Activated CD4-positive, alpha-beta T cell treated with anti-CD3 and anti-CD28 coated beads for 36 hours (primary cell): ENCODE measurements around the gene KLC1. TPM values are rescaled to one million over a fixed set of nuclear protein-coding genes. Genes with fewer than 3 reads are reported as not detected.
A peak's percentile ranks its signal among the peaks of the same experiment; 100 is the strongest.

Experiments
- ATAC-seq: fragments of 200-7000 bp; cut with Tn5 transposase; one replicate; pipeline ENCODE4 v1.10.0; 2021; ENCODE audit warnings: mild to moderate bottlenecking, moderate library complexity
- CTCF ChIA-PET: fragments of 350-600 bp; sonication (Branson Sonifier 250); formaldehyde crosslinking; loops from one replicate; lab custom pipeline; 2021; ENCODE audit warnings: antibody characterized with exemption; lab: Charles Lee
- POLR2A ChIA-PET: fragments of 350-600 bp; sonication (Branson Sonifier 250); formaldehyde crosslinking; loops from one replicate; lab custom pipeline; 2021; ENCODE audit warnings: antibody characterized with exemption, inconsistent platforms; lab: Charles Lee
- DNase-seq: peaks from one replicate; pipeline ENCODE4 v3.0.0-alpha.2; 2020
- H3K27ac Mint-ChIP-seq: one replicate; pipeline ENCODE4 v1.8.0; 2021; ENCODE audit warnings: mixed read lengths
- H3K27me3 Mint-ChIP-seq: one replicate; pipeline ENCODE4 v1.8.0; 2021; ENCODE audit warnings: mixed read lengths
- H3K36me3 Mint-ChIP-seq: one replicate; pipeline ENCODE4 v1.8.0; 2021; ENCODE audit warnings: low read depth, mixed read lengths
- H3K4me1 Mint-ChIP-seq: one replicate; pipeline ENCODE4 v1.8.0; 2021; ENCODE audit warnings: mixed read lengths
- H3K4me3 Mint-ChIP-seq: one replicate; pipeline ENCODE4 v1.8.0; 2021; ENCODE audit warnings: mild to moderate bottlenecking, moderate library complexity, mixed read lengths
- H3K9me3 Mint-ChIP-seq: one replicate; pipeline ENCODE4 v1.8.0; 2021; ENCODE audit warnings: low read depth, mixed read lengths
- intact Hi-C, 2 experiments: fragments of 100-400 bp; cut with DNase I in 1 of 2; cut with micrococcal nuclease in 1 of 2; formaldehyde crosslinking; loops; one replicate each; pipeline versions ENCODE4 v1.14.2 to v1.15.1; 2022 to 2024; cut with DNase I, micrococcal nuclease
- total RNA-seq, 2 experiments: library from RNA; stranded (reverse); gene quantifications; one replicate each; pipeline ENCODE4 v1.2.3, GENCODE V29; 2021

Gene KLC1
- total RNA-seq, 2 experiments from 2014 or later: 97.4 to 113 TPM

GRCh38 chr14:103626146-103626850 is 2.7 kb upstream of the KLC1 start:
- ATAC-seq (no peak), DNase-seq (no peak)
- CTCF ChIA-PET: no interaction called here
- peaks cover 25% of the 10 kb centered on the region for H3K4me1 Mint-ChIP-seq
- H3K9me3 Mint-ChIP-seq: no peaks in the 10 kb centered on the region
- POLR2A ChIA-PET: no interaction called here
- peaks cover 4% of the 10 kb centered on the region for H3K36me3 Mint-ChIP-seq
- no peak overlapping the region for H3K4me3 Mint-ChIP-seq
- H3K27ac Mint-ChIP-seq: no peak overlapping the region
- intact Hi-C loops: no loop called here
- no peaks in the 10 kb centered on the region for H3K27me3 Mint-ChIP-seq

DNA sequence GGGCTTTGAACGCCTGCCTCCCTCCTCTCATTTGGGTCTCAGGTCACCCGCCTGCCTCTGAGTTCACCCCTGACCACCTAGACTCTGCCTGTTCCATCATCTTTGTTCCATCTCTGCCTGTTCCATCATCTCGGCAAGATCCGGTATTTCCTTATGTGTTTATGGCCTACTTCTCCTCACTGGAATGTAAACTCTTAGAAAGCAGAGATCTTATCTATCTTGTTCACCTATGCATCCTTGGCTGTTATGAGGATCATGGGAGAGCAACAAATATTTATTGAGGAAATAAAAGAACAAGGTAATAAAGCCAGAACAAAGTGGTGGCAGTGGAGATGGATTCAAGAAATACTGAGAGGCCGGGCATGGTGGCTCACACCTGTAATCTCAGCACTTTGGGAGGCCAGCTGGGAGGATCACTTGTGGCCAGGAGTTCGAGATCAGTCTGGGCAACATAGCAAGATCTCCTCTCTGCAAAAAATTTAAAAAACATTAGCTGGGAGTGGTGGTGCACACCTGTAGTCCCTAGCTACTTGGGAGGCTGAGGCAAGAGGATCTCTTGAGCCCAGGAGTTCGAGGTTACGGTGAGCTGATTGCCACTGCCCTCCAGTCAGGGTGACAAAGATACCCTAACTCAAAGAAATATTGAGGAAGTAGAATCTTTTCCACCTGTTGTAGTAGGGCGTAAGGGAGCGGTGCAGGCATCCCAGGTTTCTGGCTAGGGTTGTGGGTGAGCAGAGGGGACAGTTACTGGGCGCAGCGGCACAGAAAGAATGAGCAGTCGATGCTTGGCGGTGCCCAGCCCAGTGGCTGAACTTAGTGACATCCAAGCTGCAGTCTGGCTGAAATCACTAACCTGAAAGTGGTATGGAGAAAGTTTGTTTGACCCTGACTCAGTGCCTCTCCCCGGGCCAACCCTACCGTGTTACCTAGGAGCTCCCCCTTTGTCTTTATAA is 1.7 kb upstream of the KLC1 start:
- POLR2A ChIA-PET: no interaction called here
- no peaks in the 10 kb centered on the region for H3K27me3 Mint-ChIP-seq
- H3K36me3 Mint-ChIP-seq: peaks cover 4% of the 10 kb centered on the region
- H3K9me3 Mint-ChIP-seq: no peaks in the 10 kb centered on the region
- DNase-seq (no peak), ATAC-seq (no peak)
- H3K4me3 Mint-ChIP-seq: peak overlapping the region; percentile 87
- H3K27ac Mint-ChIP-seq: no peak overlapping the region
- CTCF ChIA-PET: interaction anchor here (0.6 kb wide), 1 partner anchor 89 kb away, joined by 3 read pairs; no protein-coding TSS in a partner anchor
- H3K4me1 Mint-ChIP-seq: peaks cover 25% of the 10 kb centered on the region
- intact Hi-C loops: loop anchor here (2.0 kb wide), 3 partner anchors 87 to 1863 kb away; partner anchors contain the start of genes SIVA1 (in 1 of the 2), TEDC1 (in 1 of the 2), XRCC3 (in 1 of the 2) and ZFYVE21 (in 1 of the 2)

DNA sequence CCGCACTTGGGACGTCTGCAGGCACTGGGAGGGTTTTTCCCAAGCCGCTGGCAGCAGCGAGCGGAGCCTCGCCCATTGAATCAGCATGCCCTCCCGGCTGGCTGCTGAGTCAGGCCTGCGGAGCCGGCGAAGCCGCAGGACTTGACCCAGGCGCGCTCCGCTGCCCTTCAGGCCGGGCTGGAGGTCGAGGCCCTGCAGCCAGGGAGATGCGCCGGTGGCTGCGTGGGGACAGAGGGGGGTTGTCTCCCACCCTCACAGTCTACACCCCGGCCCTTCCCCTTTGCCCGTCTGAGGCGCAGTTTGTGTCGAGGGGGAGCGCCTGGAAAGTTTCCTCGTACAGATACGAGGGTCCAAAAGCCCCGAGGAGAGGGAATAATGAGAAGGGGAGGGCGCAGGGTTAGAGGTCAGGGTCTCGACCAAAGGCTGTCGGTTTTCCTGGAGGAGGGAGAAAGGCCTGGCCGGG is 759 bp upstream of the KLC1 start:
- H3K9me3 Mint-ChIP-seq: no peaks in the 10 kb centered on the region
- DNase-seq (peak; percentile 63), ATAC-seq (no peak)
- ChIA-PET CTCF (interaction anchor here (0.8 kb wide), 1 partner anchor 109 kb away, joined by 3 read pairs; no protein-coding TSS in a partner anchor), POLR2A (no interaction called here)
- H3K36me3 Mint-ChIP-seq: peaks cover 4% of the 10 kb centered on the region
- intact Hi-C loops: loop anchor here (2.0 kb wide), 3 partner anchors 87 to 1863 kb away; partner anchors contain the start of genes SIVA1 (in 1 of the 2), TEDC1 (in 1 of the 2), XRCC3 (in 1 of the 2) and ZFYVE21 (in 1 of the 2)
- H3K27me3 Mint-ChIP-seq: no peaks in the 10 kb centered on the region
- peak overlapping the region; percentile 81 for H3K27ac Mint-ChIP-seq
- H3K4me1 Mint-ChIP-seq: peaks cover 31% of the 10 kb centered on the region
- H3K4me3 Mint-ChIP-seq: peak overlapping the region; percentile 87

GRCh38 chr14:103629503-103630121 is 601 bp downstream of the KLC1 start:
- Mint-ChIP-seq H3K27ac (peak overlapping the region; percentile 38), H3K4me1 (peaks cover 35% of the 10 kb centered on the region), H3K27me3 (no peaks in the 10 kb centered on the region), H3K36me3 (peaks cover 11% of the 10 kb centered on the region), H3K4me3 (peak overlapping the region; percentile 87), H3K9me3 (no peaks in the 10 kb centered on the region)
- intact Hi-C loops: loop anchor here (1.0 to 2.0 kb wide), 10 partner anchors 67 to 1861 kb away; partner anchors contain the start of genes BAG5 (in 2 of the 2), COA8 (in 2 of the 2), XRCC3 (in 2 of the 2) and ZFYVE21 (in 2 of the 2)
- ChIA-PET POLR2A (no interaction called here), CTCF (no interaction called here)
- ATAC-seq (peak; percentile 59), DNase-seq (peak; percentile 75)

DNA sequence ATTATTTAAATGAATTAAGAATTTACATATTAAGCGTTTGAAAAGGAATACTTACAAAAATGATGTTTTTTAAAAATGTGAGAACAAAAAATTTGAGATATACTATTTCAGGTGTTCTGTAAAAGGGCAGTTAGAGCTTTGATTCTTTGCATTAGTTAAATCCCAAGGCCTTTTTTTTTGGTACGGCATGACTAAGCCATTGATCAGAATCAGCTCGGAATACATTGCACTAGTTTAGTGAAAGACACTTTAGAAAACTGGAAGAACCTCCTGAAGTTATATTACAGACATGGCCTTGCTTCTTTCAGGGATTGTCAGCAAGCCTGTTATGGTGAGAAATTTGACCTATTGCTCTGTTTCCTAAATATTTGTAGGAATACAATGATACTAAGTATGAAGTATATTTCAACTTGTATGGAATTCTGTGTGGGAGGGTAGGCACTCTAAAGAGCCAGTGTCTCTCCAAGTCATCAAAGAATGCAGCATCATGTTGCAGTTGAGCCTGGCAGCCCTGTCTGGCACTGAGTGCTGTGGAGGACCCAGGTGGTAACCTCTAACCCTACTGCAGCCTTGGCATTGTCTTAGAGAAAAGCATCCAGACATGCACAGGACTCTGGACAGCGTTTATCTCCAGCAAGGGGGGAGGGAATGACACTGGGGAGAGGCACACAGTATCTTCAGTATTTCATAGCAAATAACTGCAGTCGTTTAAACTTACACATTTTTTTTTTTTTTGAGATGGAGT is 1.5 kb downstream of the KLC1 start:
- intact Hi-C loops: no loop called here
- ChIA-PET CTCF (no interaction called here), POLR2A (no interaction called here)
- Mint-ChIP-seq H3K36me3 (peaks cover 12% of the 10 kb centered on the region), H3K27ac (peak overlapping the region; percentile 42), H3K4me3 (peak overlapping the region; percentile 87), H3K9me3 (no peaks in the 10 kb centered on the region), H3K27me3 (no peaks in the 10 kb centered on the region), H3K4me1 (peaks cover 34% of the 10 kb centered on the region)
- ATAC-seq: no peak
- DNase-seq: no peak

DNA sequence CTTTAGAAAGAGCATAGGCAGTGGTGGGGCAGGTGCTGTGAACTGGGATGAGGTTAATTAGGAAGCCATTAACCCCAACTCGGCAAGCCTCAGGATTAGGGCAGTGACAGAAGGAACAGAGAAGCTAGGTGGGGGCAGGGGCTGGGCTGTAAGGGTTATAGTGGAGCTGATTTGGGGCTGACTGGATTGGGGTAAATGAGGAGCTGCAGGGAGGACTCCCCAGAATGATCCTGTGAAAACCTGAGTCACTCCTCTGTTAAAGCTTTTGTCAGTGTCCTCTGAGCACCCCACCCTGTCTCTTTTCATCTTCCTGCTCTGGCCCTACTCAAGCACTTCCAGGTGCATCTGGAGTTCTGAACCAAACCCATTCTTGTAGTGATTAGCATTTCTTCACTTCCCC is 4.4 kb downstream of the KLC1 start:
- ATAC-seq (no peak), DNase-seq (no peak)
- ChIA-PET POLR2A (no interaction called here), CTCF (no interaction called here)
- no peak overlapping the region for H3K4me3 Mint-ChIP-seq
- H3K27me3 Mint-ChIP-seq: no peaks in the 10 kb centered on the region
- intact Hi-C loops: no loop called here
- no peaks in the 10 kb centered on the region for H3K9me3 Mint-ChIP-seq
- H3K4me1 Mint-ChIP-seq: peaks cover 50% of the 10 kb centered on the region
- no peak overlapping the region for H3K27ac Mint-ChIP-seq
- peaks cover 24% of the 10 kb centered on the region for H3K36me3 Mint-ChIP-seq

- DNase-seq (no peak), ATAC-seq (no peak)
- Mint-ChIP-seq H3K9me3 (no peaks in the 10 kb centered on the region), H3K4me3 (no peak overlapping the region), H3K36me3 (peaks cover 27% of the 10 kb centered on the region), H3K27me3 (no peaks in the 10 kb centered on the region), H3K4me1 (peaks cover 56% of the 10 kb centered on the region), H3K27ac (peak overlapping the region; percentile 34)
- CTCF ChIA-PET: no interaction called here
- POLR2A ChIA-PET: no interaction called here
- intact Hi-C loops: no loop called here
Observed at GRCh38 chr14:103634156-103634555, 5.1 kb downstream of the KLC1 start.

DNA sequence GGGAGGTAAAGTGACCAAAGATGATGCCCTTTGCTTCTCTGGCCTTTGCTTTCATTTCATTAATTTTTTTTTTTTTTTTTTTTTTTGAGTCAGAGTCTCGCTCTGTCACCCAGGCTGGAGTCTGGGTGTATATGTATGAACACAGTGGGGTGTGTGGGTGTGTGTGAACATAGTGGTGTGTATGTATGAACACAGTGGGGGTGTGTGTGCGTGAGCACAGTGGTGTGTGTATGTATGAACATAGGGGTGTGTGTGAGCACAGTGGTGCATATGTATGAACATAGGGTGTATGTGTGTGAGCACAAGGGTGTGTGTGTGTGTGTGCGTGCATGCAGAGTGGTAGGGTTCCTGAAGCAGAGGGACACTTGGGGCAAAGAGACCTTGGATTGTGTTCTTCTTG is 9.6 kb downstream of the KLC1 start:
- no peaks in the 10 kb centered on the region for H3K27me3 Mint-ChIP-seq
- ChIA-PET CTCF (no interaction called here), POLR2A (no interaction called here)
- no peaks in the 10 kb centered on the region for H3K9me3 Mint-ChIP-seq
- intact Hi-C loops: no loop called here
- no peak overlapping the region for H3K4me3 Mint-ChIP-seq
- H3K4me1 Mint-ChIP-seq: peaks cover 48% of the 10 kb centered on the region
- ATAC-seq (no peak), DNase-seq (no peak)
- H3K36me3 Mint-ChIP-seq: peaks cover 23% of the 10 kb centered on the region
- peak overlapping the region; percentile 34 for H3K27ac Mint-ChIP-seq

DNA sequence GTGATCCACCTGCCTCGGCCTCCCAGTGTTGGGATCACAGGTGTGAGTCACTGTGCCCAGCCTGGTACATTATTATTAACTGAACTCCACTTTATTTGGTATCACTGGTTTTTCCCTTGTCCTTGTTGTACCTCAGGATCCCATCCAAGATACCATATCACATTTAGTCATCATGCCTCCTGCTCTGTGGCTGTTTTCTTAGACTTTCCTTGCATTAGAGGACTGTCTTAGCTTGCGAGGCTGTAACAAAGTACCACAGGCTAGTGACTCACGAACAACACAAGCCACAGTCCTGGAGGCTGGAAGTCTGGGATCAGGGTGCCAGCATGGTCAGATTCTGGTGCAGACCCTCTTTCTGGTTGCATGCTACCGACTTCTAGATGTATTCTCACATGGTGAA is 12.2 kb downstream of the KLC1 start:
- H3K27ac Mint-ChIP-seq: no peak overlapping the region
- no peak overlapping the region for H3K4me3 Mint-ChIP-seq
- intact Hi-C loops: no loop called here
- no peaks in the 10 kb centered on the region for H3K27me3 Mint-ChIP-seq
- no peaks in the 10 kb centered on the region for H3K9me3 Mint-ChIP-seq
- H3K4me1 Mint-ChIP-seq: peaks cover 30% of the 10 kb centered on the region
- ChIA-PET CTCF (no interaction called here), POLR2A (no interaction called here)
- H3K36me3 Mint-ChIP-seq: peaks cover 14% of the 10 kb centered on the region
- ATAC-seq (no peak), DNase-seq (no peak)

DNA sequence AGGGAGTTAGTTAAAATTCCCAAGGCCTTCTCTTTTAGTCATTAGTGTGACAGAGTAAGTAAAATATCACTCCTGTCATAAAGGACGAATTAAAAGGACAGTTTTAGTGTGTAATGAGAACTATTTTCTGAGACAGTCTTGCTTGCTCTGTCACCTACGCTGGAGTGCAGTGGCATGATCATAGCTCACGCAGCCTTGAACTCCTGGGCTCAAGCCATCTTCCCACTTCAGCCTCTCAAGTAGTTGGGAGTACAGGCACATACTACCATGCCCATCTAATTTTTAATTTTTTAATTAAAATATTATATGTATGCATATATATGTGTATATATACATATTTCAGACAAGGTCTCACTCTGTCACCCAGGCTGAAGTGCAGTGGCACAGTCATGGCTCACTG is 17.2 kb downstream of the KLC1 start:
- Mint-ChIP-seq H3K4me3 (no peak overlapping the region), H3K4me1 (peaks cover 14% of the 10 kb centered on the region), H3K9me3 (no peaks in the 10 kb centered on the region), H3K36me3 (peaks cover 3% of the 10 kb centered on the region), H3K27me3 (no peaks in the 10 kb centered on the region), H3K27ac (no peak overlapping the region)
- ChIA-PET CTCF (interaction anchor here (0.7 kb wide), 1 partner anchor 317 kb away, joined by 3 read pairs; no protein-coding TSS in a partner anchor), POLR2A (interaction anchor here (0.6 kb wide), 1 partner anchor 48 kb away, joined by 9 read pairs; no protein-coding TSS in a partner anchor)
- ATAC-seq (no peak), DNase-seq (no peak)
- intact Hi-C loops: no loop called here
